Right kidney (tissue), 1 donor: ENCODE data around the gene KLHL5.

ENCODE experiments used
- DNase-seq: peaks from one replicate; pipeline ENCODE4 v3.0.0-alpha.2; 2016

Gene KLHL5

DNA sequence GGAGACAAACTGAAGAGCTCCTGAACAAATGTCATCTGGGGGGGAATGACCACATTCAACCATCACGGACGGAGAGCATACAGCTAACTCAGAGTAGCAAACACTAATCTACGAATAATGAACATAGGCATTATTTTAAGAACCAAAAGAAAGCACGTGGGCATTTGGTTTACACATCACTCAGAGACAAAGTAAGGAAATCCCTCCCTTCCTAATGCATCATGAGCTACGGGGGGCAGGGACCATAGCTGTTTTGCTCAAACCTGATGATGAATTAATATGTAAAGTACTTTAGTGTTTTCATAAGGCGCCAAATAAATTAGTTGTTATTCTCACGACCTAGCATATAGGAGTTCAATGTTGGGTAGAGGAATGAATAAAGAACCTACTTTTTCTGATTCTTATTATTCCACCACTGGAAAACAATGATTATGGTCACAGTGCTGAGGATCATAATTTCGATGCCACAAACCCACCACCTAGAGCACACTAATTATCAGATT lies 18.1 kb upstream of the KLHL5 start:
- DNase-seq = no peak

DNA sequence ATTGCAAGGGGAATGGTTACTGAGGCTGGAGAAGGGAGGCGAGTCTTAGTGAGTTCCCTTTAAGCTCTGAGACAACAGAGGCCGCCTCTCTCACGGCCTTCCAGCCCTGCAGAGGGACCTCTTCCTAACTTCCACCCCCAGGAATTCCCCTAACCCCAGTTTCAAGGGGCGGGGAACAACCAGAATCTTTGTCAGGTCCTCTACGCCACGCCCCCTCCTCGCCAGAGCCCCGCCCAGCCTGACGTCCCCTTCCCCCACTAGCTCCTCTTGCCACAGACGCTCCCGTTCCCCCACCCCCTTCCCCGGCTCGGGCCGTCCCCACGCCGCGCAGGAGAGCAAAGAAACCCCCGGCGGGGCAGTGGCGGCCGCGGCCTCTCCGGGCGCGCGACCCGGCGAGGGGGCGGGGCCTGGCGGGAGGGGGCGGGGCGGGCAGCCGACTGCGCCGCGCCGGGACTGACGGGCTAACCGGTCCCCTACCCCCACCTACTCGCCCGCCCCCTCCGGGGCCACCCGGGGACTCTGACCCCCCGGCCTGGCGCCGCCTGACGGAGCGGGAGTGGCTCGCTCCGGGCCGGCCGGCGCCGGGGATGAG lies 17.6 kb upstream of the KLHL5 start:
- DNase-seq = peak; percentile 56

DNA sequence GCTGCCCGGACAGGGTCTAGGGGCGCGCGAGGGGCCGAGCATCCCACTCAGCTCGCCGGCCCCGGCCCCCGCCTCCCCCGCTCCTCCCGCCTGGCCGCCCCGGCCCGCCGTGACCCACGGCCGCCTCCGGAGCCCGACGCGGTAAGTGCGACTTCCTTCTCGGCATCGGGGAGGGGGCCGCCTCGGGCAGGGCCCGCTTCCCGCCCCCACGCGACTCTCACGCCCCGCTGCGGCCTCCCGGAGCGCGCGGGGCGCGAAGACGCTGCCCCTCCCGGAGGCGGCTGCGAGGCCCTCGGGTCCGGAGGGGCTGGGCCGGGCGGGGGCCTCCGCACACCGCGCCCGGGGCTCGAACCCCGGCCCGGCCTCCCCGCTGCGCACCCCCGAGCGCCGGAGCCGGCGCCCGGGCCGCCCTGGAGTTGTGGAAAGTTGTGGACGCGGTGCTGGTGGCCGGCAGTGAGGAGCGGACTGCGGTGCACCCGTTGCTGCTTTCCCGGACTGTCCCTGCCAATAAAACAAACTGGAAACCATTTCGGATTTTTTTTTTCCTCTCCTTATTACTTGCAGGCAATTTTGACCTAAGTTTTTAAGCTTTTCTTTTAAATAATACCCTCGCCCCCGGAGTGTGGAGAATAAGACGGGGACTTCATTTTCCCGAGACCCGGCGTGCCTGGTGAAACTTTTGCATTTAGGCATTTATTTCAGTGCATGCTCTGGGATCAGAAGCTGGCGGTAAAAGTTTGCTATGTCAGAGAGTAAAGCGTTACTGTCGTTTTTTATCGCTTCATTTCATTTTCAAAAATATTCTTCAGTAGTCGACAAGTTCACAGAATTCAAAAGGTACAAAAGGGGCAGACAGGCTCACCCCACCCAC lies 16.8 kb upstream of the KLHL5 start:
- DNase-seq = peak; percentile 73

DNA sequence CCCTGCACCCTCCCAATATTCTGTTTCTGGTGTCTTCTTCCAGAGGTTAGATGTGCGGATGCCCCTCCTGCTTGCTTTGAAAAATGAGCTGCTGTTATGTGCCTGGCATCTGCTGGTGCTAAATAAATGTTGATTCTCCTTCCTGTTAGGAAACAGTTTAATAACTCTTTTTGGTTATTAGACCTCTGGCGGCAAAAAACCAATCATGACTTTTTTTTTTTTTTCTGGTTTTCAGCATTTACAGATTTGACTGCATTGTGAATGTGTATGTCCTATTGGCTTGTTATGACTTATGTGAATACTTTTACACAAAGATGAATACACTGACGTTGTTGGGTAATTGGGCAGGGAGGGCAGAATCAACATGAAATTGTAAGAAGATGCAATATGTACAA lies 16.2 kb upstream of the KLHL5 start:
- DNase-seq = no peak

DNA sequence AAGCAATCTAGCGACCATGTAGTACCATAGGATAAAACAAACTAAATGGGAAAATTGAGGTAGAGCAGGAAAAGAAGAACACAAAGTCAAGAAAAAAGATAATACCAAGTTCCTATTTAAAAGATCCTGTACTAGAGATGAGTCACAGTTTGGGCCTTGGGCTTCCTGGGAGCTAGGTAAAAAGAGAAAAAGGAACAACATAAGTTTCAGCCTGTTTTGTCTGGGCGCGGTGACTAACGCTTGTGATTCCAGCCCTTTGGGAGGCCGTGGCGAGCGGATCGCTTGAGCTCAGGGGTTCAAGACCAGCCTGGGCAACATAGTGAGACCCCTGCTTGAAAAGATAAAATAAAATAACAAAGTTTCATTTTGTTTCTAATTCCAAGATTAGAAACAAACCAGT lies 15.8 kb upstream of the KLHL5 start:
- no peak for DNase-seq

DNA sequence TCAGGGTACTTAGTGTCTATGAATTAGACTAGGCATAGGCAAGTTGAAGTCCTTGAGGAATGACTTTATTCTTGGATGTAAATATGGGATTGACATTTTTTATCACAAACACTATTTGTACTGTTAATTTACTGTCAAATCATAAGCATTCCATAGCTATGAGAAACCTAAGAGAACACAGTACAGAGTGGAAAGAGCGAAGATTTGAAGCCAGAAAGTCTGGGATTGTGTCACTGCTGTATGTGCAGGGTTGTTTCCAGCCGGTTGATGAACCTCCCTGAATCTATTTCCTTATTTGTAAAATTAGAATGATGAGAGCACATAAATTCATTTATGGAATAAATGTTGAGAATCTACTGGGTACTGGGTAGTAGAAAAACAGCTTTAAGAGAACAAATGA lies 14.4 kb upstream of the KLHL5 start:
- no peak for DNase-seq

DNA sequence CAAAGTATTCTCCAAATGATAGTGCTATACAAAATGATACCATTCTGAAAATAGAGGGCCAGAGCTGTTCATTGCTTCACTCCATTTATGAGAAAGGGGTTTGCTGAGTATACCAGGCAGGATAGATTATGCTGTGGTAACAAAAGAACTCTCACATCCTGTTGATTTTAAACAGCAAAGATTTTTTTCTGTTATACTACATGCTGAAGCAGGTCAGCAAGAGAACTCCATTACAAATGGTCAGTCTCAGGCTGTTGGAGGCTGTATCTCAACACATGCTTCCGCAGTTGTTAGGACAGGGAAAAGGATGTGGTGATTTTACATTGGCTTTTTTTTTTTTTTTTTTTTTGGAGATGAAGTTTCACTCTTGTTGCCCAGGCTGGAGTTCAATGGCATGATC lies 13.7 kb upstream of the KLHL5 start:
- no peak for DNase-seq

DNA sequence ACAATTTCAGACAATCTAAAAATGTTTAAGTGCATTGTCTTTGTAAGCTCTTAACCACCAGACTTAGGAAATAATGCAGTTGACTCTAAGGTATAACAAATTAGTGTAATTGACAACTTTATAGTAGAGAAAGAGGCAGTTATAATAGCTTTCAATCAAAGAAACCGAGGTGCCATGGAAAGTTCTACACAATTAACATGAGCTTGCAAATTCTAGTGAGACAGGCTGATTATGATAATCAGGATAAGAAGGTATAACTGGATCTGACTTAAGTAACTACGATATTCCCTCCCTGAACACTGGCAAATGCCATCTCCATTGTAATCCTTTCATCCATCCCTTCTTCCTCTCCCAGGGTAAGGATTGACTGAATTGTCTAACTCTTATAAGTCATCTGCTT lies 11.4 kb upstream of the KLHL5 start:
- no peak for DNase-seq

DNA sequence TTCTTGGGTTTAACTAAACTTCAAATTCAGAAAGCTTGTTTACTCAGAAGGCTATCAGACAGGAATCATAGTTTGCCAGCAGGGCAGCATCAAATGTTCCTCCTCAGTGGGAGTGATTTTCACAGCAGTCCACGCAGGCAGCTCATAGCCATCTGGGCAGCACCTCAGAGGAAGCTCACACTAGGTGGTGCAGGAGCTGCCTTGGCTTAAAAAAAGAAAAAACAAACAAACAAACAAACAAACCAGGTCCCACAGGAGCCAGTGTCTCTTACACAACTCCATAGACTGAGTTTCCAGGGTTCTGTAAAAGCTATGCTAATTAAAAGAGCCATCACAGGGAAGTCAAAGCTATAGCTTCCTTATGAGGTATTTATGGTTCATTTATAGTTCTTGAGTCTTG lies 10.5 kb upstream of the KLHL5 start:
- no peak for DNase-seq

DNA sequence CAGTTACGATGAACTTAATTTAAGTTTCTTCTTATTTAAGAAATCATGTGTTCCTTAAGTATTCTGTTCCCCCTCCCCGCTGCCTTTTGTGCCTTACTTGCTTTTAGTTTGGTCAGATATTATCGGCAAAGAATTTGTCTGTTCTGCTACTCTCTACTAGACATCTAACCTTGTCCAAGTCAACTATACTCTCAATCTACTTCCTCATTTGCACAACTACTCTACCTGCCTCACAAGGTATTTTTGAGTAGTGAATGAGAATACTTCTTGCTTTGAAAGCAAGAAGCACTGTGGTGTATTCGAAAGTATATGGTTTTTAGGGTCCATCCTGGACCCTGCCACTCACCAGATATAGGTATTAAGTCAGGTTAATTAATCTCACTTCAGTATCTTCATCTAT lies 8.0 kb upstream of the KLHL5 start:
- DNase-seq = no peak

DNA sequence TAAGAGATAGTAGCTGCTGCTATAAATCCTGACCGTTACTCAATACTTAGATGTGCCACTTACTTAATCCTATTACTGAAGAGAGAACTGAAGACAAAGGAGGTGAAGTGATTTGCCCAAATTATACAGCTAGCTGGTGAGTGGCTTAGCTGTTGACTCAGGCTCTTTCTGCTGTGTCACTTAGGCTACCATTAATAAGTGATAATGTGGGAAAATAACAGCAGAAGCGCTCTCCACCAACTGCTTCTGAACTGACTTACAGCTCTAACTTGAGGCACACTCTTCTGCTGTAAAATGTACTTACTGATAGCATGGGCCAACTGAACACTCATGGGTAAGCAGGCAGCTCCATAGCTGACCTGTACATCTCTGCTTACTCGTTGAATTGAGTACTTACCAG lies 7.5 kb upstream of the KLHL5 start:
- no peak for DNase-seq

DNA sequence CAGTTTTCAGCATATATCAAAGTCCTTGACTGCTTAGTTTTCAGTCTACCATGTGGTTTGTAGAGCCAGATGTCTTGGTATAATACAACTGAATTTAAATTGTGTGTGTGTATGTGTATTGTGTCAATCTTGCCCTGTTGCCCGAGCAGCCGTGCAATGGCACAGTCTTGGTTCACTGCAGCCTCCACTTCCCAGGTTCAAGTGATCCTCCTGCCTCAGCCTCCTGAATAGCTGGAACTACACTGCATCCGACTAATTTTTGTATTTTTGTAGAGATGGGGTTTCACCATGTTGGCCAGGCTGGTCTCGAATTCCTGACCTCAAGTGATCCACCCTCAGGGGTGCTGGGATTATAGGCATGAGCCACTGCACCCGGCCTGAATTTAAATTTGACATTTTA lies 6.0 kb upstream of the KLHL5 start:
- no peak for DNase-seq

DNA sequence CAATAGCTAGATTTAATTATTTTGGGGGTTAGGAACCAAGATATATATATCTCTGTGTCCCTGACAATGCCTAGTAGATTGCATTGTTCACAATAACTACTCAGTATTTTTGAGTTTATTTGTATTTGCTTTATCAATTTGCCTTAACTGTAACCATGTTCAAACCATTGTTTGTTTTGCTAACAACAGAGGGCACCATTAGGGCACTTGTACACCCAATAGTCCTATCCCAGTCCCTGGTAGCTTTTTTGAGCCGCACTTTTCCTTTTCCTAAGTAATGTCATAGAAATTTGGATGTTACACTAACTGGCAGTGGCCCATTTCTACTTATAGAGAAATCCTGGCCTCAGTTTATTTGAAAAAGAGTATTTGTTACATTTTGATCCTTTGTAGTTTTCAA lies 575 bp upstream of the KLHL5 start:
- no peak for DNase-seq

DNA sequence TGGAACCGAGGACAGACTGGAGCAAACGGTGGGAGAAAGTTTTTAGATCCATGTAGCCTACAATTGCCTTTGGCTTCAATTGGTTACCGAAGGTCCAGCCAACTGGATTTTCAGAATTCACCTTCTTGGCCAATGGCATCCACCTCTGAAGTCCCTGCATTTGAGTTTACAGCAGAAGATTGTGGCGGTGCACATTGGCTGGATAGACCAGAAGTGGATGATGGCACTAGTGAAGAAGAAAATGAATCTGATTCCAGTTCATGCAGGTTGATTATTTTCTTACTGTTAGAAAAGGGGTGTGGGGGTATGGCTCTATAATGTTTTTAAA lies 702 bp downstream of the KLHL5 start:
- DNase-seq = no peak

DNA sequence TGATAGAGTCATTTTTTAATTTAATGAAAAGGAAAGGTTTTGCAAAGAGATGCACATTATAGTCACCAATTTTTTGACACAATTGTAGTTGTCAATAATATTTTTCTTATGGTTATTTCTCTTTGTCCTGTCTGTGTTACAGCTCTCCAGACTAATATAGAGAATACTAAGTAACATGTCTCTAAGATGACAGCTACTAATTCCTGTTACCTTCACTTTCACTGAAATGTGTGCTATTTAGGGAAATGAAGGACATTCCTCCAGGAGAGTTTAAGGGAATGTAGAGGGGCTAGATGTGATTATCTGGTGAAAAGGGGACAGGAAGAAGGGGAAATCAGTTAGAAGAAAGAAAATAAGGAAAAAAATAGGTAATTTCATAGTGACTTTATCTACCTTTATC lies 1.4 kb downstream of the KLHL5 start:
- DNase-seq = no peak

DNA sequence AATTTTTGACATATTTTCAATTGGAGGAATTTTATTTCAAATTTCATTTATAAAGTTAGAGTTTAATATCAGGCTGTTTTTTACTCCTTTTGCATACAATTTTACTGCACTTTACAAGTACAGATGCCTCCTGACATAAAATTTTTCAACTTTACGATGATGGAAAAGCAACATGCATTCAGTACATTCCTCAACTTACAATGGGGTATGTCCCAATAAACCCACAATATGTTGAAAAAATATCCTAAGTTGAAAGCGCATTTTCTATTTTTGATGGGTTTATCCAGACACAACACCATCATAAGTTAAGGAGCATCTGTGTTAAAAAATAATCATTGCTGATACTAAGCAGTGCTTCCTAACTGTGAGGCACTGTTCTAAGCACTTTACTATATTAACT lies 4.3 kb downstream of the KLHL5 start:
- DNase-seq = no peak

DNA sequence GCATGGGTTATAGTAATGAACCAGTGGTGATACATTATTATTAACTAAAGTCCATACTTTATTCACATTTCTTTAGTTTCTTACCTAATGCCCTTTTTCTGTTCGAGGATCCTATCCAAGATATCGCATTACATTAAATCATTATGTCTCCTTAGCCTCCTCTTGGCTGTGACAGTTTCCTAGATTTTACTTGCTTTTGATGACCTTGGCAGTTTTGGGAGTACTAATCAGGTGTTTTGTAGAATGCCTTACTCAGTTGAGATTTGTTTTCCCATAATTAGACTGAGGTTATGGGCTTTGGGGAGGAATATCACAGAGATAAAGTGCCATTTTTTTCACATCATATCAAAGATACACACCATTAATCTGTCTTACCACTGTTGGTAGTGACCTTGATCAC lies 5.0 kb downstream of the KLHL5 start:
- no peak for DNase-seq

DNA sequence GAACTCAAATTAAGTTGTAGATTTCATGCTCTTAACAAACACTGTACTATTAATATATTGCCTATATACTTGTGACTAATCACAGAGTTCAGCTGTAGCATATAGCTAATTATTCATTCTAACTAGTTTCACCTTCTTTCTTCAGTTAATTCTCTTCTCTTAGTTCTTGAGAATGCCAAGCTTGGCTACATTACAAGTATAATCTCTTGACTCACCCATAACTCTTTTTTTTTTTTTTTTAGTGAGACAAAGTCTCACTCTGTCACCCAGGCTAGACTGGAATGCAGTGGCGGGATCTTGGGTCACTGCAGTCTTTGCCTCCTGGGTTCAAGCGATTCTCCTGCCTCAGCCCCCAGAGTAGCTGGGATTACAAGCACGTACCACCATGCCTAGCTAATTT lies 5.4 kb downstream of the KLHL5 start:
- no peak for DNase-seq

DNA sequence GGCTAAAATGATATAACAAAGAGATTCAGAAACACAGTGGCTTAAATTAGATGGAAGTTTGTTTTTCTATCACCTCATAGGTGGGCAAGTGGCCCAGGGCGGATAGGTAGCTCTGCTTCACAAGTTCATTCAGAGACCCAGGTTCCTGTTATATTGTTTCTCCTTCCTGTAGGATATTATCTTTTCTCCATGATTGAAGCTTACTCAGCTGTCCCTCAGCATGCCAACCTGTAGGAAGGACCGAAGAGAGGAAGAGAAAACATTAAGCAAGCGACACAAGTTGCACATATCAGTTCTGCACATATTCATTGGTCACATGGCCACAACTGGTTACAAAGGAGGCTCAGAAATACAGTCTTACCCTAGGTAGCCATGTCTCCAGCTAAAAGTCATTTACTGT lies 6.9 kb downstream of the KLHL5 start:
- no peak for DNase-seq

DNA sequence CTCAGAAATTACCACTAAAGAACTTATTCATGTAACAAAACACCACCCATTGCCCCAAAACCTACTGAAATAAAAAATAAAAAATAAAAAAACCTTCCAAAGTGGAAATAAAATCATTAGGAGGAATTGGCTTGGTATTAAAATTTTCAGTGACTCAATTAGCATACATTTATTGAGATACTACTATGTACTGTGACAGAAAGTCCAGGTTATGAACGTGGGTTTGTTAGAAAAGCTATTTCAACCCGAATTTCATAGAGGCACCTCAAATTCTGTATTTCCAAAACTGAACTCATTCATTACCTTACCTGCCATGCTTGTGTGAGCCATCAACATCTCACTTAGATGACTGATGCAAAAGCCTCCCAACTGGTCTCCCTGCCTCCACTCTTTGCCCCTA lies 16.8 kb downstream of the KLHL5 start:
- DNase-seq = no peak

DNA sequence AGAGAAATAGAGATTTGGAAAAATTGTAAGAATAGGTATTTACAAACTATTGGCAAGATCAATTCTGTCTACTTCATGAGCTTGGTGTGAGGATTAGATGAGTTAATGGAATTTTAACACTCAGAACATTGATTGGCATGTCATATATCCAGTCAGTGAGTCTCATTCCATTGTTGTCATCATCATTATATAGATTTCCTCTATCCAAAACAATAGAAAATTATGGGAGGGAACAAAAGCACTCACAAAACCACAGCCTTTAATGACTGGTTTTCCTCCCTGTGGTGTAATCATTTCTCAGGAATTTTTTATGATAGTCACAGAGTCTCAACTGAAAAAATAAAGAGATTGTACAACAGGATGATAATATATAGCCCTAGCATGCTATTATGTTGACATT lies 21.1 kb downstream of the KLHL5 start:
- DNase-seq = no peak

DNA sequence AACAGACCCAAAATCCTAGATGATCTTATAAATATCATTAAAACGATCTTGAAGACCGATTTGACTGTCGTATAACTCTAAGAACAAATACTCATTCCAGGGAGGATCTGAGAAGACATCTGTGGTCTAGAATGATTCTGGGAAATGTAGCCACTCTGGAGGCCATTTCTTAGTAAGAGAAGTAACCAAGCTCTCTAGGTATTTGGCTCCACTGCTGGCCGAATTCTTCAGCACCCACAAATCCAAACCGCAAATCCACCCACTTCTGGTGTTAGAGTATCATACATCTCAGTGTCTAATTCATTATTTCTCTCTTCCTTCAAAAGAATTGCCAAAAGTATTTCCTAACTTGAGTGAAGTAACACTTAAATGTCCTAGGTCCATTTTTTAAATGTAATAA lies 23.9 kb downstream of the KLHL5 start:
- no peak for DNase-seq

DNA sequence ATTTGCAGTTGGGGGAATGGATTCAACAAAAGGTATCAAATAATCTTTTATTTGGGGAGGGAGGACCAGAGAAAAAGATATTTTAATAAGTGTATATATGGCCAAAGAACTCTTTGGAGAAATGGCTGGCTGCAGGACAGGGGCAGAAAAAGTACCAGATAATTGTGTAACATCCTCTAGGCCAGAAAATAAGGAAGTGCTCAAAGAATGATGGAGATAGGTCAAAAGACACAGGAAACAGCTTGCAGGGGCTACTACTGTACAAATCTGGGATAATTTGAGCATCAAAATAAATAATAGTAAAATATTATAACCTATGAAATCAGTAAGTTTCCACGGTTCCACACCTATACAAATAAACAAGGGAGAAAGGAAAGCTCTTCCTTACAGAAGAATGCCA lies 34.8 kb downstream of the KLHL5 start:
- DNase-seq = no peak

DNA sequence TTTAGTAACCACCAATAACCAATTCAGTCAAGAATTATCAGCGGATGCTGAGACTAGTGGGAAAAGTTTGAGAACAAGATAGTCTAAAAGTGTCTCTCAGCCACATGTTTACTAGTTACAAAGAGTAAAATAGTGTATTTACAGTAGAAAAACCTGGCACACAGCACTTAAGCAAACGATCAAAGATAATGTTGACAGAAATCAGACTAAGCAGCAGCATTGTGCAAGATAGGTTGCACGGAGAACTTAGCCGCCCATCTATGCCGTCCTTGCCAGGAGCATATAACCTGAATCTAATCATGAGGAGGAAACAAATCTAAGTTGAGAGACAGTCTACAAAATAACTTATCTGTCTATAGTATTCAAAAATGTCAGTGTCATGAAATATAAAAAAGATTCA lies 35.3 kb downstream of the KLHL5 start:
- no peak for DNase-seq

DNA sequence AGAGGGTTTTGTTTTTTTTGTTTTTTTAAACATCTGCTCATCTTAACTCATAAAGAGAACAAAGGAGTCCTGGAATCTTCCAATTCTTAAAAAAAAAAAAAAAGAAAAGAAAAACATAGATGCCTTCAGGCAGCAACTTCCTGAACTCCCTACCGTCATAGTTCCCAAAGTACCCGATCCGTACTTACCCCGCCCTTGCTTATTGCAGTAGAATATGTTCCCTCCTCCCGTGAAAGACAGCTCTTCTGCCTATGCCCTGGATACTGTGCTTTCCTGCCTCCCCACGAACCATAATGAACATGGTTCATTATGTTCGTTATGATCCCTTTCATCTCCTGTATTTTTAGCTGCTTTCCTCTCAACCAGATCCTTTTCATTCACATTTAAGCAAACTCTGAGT lies 40.3 kb downstream of the KLHL5 start:
- no peak for DNase-seq
